Endothelial cell (in vitro differentiated cells): ENCODE results near the gene MT1G. TPM values are rescaled to one million over a fixed set of nuclear protein-coding genes. Genes with fewer than 3 reads are reported as not detected.
A peak's percentile ranks its signal among the peaks of the same experiment; 100 is the strongest.

ENCODE experiments used
- DNase-seq: peaks from one replicate; pipeline ENCODE4 v3.0.0; 2021; ENCODE audit warnings: low spot score
- H3K27ac Mint-ChIP-seq: one replicate; pipeline ENCODE4 v1.8.0; 2021; ENCODE audit warnings: mixed read lengths, inconsistent platforms; ENCODE audit not compliant: unreplicated experiment
- H3K27me3 Mint-ChIP-seq: one replicate; pipeline ENCODE4 v1.8.0; 2021; ENCODE audit warnings: mild to moderate bottlenecking, moderate library complexity, mixed read lengths, inconsistent platforms; ENCODE audit not compliant: unreplicated experiment
- H3K36me3 Mint-ChIP-seq: one replicate; pipeline ENCODE4 v1.8.0; 2021; ENCODE audit warnings: mild to moderate bottlenecking, low read depth, mixed read lengths, inconsistent platforms; ENCODE audit not compliant: unreplicated experiment
- H3K4me1 Mint-ChIP-seq: one replicate; pipeline ENCODE4 v1.8.0; 2021; ENCODE audit warnings: mild to moderate bottlenecking, mixed read lengths, inconsistent platforms; ENCODE audit not compliant: unreplicated experiment
- H3K4me3 Mint-ChIP-seq: one replicate; pipeline ENCODE4 v1.8.0; 2021; ENCODE audit warnings: mild to moderate bottlenecking, mixed read lengths, inconsistent platforms; ENCODE audit not compliant: unreplicated experiment
- H3K9me3 Mint-ChIP-seq: one replicate; pipeline ENCODE4 v1.8.0; 2021; ENCODE audit warnings: mixed read lengths, inconsistent platforms; ENCODE audit not compliant: unreplicated experiment
- total RNA-seq: library from RNA; stranded (reverse); fragmentation: NEBNext Ultra II Directional; extraction: Animal tissue kit (Norgen Biotek cat#: 25700); gene quantifications from one replicate; pipeline ENCODE4 v1.2.1, GENCODE V29; 2021; ENCODE audit not compliant: unreplicated experiment
- TF ChIP-seq, protein P1 (sequence below): fragments of 200-600 bp; sonication (generic); IDR thresholded peaks from one replicate; pipeline ENCODE4 v1.5.0; 2021; ENCODE audit warnings: antibody characterized with exemption; ENCODE audit not compliant: unreplicated experiment

Gene MT1G
- total RNA-seq, 1 donor from 2014 or later = not detected

- H3K27ac Mint-ChIP-seq = no peak within 1 kb of the TSS
- no peaks in the 10 kb centered on the region for H3K36me3 Mint-ChIP-seq
- TF ChIP-seq, protein P1, sequence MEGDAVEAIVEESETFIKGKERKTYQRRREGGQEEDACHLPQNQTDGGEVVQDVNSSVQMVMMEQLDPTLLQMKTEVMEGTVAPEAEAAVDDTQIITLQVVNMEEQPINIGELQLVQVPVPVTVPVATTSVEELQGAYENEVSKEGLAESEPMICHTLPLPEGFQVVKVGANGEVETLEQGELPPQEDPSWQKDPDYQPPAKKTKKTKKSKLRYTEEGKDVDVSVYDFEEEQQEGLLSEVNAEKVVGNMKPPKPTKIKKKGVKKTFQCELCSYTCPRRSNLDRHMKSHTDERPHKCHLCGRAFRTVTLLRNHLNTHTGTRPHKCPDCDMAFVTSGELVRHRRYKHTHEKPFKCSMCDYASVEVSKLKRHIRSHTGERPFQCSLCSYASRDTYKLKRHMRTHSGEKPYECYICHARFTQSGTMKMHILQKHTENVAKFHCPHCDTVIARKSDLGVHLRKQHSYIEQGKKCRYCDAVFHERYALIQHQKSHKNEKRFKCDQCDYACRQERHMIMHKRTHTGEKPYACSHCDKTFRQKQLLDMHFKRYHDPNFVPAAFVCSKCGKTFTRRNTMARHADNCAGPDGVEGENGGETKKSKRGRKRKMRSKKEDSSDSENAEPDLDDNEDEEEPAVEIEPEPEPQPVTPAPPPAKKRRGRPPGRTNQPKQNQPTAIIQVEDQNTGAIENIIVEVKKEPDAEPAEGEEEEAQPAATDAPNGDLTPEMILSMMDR = no peak
- peak within 1 kb of the TSS; percentile 63 for H3K4me3 Mint-ChIP-seq
- H3K4me1 Mint-ChIP-seq = peaks cover 7% of the 10 kb centered on the region
- no peaks in the 10 kb centered on the region for H3K9me3 Mint-ChIP-seq
- H3K27me3 Mint-ChIP-seq = peaks cover 39% of the 10 kb centered on the region
- no peak for DNase-seq
Observed at GRCh38 chr16:56632156-56632847, 35.6 kb downstream of the MT1G start, which contains the start of gene MT1M. Gene MT1M, plus strand, starts transcription at chr16:56632659. Its CDS starts 73 bp downstream, at chr16:56632732.

DNA sequence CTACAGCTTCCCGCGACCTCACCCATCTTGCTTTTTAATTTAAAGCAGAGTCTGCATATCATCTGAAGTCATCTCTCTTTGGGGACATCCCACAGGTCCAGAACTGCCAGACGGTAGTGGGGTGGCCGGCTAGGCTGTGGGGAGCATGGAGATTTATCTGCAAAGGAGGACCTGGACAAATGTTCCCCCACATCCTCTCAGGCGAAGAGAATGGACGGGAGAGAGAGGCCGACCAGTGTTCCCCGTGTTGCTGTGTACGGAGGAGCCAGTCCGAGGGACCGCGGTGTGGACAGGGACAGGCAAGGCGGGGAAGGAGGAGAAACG lies 36.1 kb downstream of the MT1G start:
- no peak for DNase-seq
- Mint-ChIP-seq H3K27me3 (peaks cover 41% of the 10 kb centered on the region), H3K4me3 (peak overlapping the region; percentile 63), H3K4me1 (peaks cover 7% of the 10 kb centered on the region), H3K27ac (no peak overlapping the region), H3K9me3 (no peaks in the 10 kb centered on the region), H3K36me3 (no peaks in the 10 kb centered on the region)
- TF ChIP-seq, protein P1 = no peak

DNA sequence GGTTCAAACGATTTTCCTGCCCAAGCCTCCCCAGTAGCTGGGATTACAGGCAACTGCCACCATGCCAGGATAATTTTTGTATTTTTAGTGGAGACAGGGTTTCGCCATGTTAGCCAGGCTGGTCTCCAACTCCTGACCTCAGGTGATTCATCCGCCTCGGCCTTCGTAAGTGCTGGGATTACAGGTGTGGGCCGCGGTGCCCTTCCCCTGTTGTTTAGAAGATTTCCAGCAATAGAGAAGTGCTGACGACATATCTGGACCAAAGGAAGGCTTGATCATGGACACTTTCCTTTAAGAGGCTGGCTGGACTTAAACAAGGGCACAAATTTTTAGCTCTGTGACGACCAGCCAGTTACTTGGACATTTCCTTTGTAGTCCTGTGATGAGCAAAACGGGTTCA lies 36.7 kb downstream of the MT1G start:
- no peak for DNase-seq
- TF ChIP-seq, protein P1 = no peak
- Mint-ChIP-seq H3K4me1 (peaks cover 7% of the 10 kb centered on the region), H3K36me3 (no peaks in the 10 kb centered on the region), H3K27ac (no peak overlapping the region), H3K9me3 (no peaks in the 10 kb centered on the region), H3K27me3 (peaks cover 36% of the 10 kb centered on the region), H3K4me3 (no peak overlapping the region)

- no peaks in the 10 kb centered on the region for H3K9me3 Mint-ChIP-seq
- peaks cover 34% of the 10 kb centered on the region for H3K27me3 Mint-ChIP-seq
- no peak overlapping the region for H3K4me3 Mint-ChIP-seq
- TF ChIP-seq, protein P1 = no peak
- H3K4me1 Mint-ChIP-seq = peaks cover 9% of the 10 kb centered on the region
- DNase-seq = no peak
- no peak overlapping the region for H3K27ac Mint-ChIP-seq
- H3K36me3 Mint-ChIP-seq = no peaks in the 10 kb centered on the region
Observed at GRCh38 chr16:56630134-56630533, 37.7 kb downstream of the MT1G start.

DNA sequence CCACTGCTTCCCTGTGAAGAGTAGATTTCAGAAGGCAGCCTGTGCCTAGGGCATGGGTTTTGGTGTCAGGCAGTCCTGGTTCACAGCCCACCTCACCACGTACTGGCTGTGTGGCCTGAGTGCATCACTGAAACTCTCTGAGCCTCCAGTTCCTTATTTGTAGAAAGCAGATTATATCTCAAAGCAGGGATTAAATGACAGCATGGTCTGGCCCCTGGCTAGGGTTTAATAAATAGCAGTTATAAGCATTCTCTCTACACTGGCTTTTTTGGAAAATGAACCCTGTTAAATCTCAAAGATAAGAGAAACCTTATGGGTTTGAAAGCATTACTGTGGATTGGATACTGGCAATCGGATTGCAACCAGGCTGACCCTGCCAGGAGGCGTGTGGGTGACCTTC lies 38.3 kb downstream of the MT1G start:
- TF ChIP-seq, protein P1 = no peak
- Mint-ChIP-seq H3K27ac (no peak overlapping the region), H3K4me3 (no peak overlapping the region), H3K36me3 (no peaks in the 10 kb centered on the region), H3K27me3 (peaks cover 33% of the 10 kb centered on the region), H3K4me1 (peaks cover 9% of the 10 kb centered on the region), H3K9me3 (no peaks in the 10 kb centered on the region)
- DNase-seq = no peak
